HCT116 (cell line): ENCODE data around the gene CHRNA4. TPM values are rescaled to one million over a fixed set of nuclear protein-coding genes. Genes with fewer than 3 reads are reported as not detected.

Source experiments
- ATAC-seq: fragments of 200-7000 bp; cut with Tn5 transposase; 2 replicates; pipeline ENCODE4 v1.9.1; 2020; ENCODE audit warnings: mild to moderate bottlenecking, moderate library complexity
- BruUV-seq: library from RNA; stranded (reverse); fragments of 400-500 nt; replicated peaks from 2 replicates; lab custom pipeline; 2021; lab: Mats Ljungman, UMichigan
- CTCF ChIA-PET: fragments of 300-600 bp; sonication (Branson Sonifier 250); formaldehyde crosslinking; loops from one replicate; lab custom pipeline; 2021; ENCODE audit warnings: antibody characterized with exemption; lab: Charles Lee
- POLR2A ChIA-PET: fragments of 300-600, 350-600 bp; sonication (Branson Sonifier 250); formaldehyde crosslinking; loops from one replicate; lab custom pipeline; 2021; ENCODE audit warnings: antibody characterized with exemption; lab: Charles Lee
- RAD21 ChIA-PET, 2 experiments: fragments of 300-600 bp; sonication (Branson Sonifier 250); formaldehyde crosslinking; loops; one replicate each; lab custom pipeline; 2023; ENCODE audit warnings: low total read pairs in 2 of 2; ENCODE audit not compliant: uncharacterized antibody in 2 of 2, unreplicated experiment in 2 of 2, low non-redundant PET in 1 of 2; lab: Charles Lee
- DNase-seq: peaks from one replicate; pipeline ENCODE4 v3.0.0-alpha.2; 2010; ENCODE audit warnings: low read depth, low spot score
- H2AFZ ChIP-seq: fragments of 200-600 bp; shearing (Covaris generic), sonication (generic); 2 replicates; pipeline ENCODE4 v1.6.1; 2017; ENCODE audit warnings: low read depth, mixed run types, mixed read lengths, antibody characterized with exemption, low read length; ENCODE audit not compliant: poor library complexity, severe bottlenecking
- H3K27ac ChIP-seq: 2 replicates; pipeline ENCODE4 v1.5.1; 2012; ENCODE audit warnings: low read depth, low read length
- H3K27me3 ChIP-seq: fragments of 200-600 bp; sonication (generic); 2 replicates; pipeline ENCODE4 v1.6.1; 2016; ENCODE audit warnings: mixed run types, low read length, mixed read lengths; ENCODE audit not compliant: insufficient read depth
- H3K36me3 ChIP-seq, 2 experiments: fragments of 200-500 bp in 1 of 2; fragments of 200-600 bp in 1 of 2; sonication (Bioruptor generic) in 1 of 2; sonication (generic) in 1 of 2; 2 replicates each; pipeline versions ENCODE4 v1.5.1 to v1.6.1; 2014 to 2016; ENCODE audit warnings: low read length in 2 of 2, inconsistent platforms in 1 of 2, mixed read lengths in 1 of 2, mixed run types in 1 of 2; ENCODE audit not compliant: insufficient read depth in 2 of 2, control insufficient read depth in 1 of 2
- H3K4me1 ChIP-seq, 2 experiments: fragments of 200-600 bp in 1 of 2; sonication (generic) in 1 of 2; 2 replicates each; pipeline versions ENCODE4 v1.5.1 to v1.6.1; 2012 to 2017; ENCODE audit warnings: low read length in 2 of 2, inconsistent platforms in 1 of 2, mild to moderate bottlenecking in 1 of 2, mixed read lengths in 1 of 2, mixed run types in 1 of 2, moderate library complexity in 1 of 2; ENCODE audit not compliant: insufficient read depth in 2 of 2, control insufficient read depth in 1 of 2
- H3K4me2 ChIP-seq: fragments of 200-600 bp; sonication (generic); 2 replicates; pipeline ENCODE4 v1.6.1; 2017; ENCODE audit warnings: mixed run types, low read length, mixed read lengths
- H3K4me3 ChIP-seq, 2 experiments: fragments of 200-600 bp in 1 of 2; sonication (generic) in 1 of 2; replicated peaks in 1 of 2; 2 replicates each; pipeline ENCODE4 v1.5.1; 2011 to 2016; ENCODE audit warnings: low read length in 2 of 2, control low read depth in 1 of 2, low read depth in 1 of 2, mild to moderate bottlenecking in 1 of 2, mixed read lengths in 1 of 2, mixed run types in 1 of 2
- H3K79me2 ChIP-seq: fragments of 200-600 bp; sonication (generic); 2 replicates; pipeline ENCODE4 v1.6.1; 2017; ENCODE audit warnings: mild to moderate bottlenecking, mixed run types, low read length, moderate library complexity, mixed read lengths; ENCODE audit not compliant: insufficient read depth
- H3K9ac ChIP-seq: fragments of 200-600 bp; sonication (generic); 2 replicates; pipeline ENCODE4 v1.6.1; 2016; ENCODE audit warnings: low read length, mixed read lengths
- H3K9me2 ChIP-seq: fragments of 200-600 bp; sonication (generic), shearing (Covaris generic); 2 replicates; pipeline ENCODE4 v1.6.1; 2017; ENCODE audit warnings: mixed run types, mild to moderate bottlenecking, moderate library complexity; ENCODE audit not compliant: insufficient read depth
- H3K9me3 ChIP-seq, 2 experiments: fragments of 200-500 bp in 1 of 2; fragments of 200-600 bp in 1 of 2; sonication (Bioruptor generic) in 1 of 2; sonication (generic) in 1 of 2; 2 replicates each; pipeline ENCODE4 v1.6.1; 2014 to 2017; ENCODE audit warnings: low read length in 2 of 2, mixed read lengths in 2 of 2, inconsistent platforms in 1 of 2, low read depth in 1 of 2, mild to moderate bottlenecking in 1 of 2, mixed run types in 1 of 2, moderate library complexity in 1 of 2; ENCODE audit not compliant: control insufficient read depth in 1 of 2, insufficient read depth in 1 of 2
- H4K20me1 ChIP-seq: fragments of 200-600 bp; sonication (generic), shearing (Covaris generic); 2 replicates; pipeline ENCODE4 v1.6.1; 2017; ENCODE audit warnings: mixed run types, mild to moderate bottlenecking, moderate library complexity; ENCODE audit not compliant: insufficient read depth
- EZH2 ChIP-seq: fragments of 200-600 bp; sonication (generic); IDR thresholded peaks from 2 replicates; pipeline ENCODE4 v1.6.1; 2017; ENCODE audit warnings: antibody characterized with exemption, mixed run types
- JUND ChIP-seq: IDR thresholded peaks from 2 replicates; pipeline ENCODE4 v1.6.1; 2012
- TCF7L2 ChIP-seq: IDR thresholded peaks from 2 replicates; pipeline ENCODE4 v1.7.0; 2011; ENCODE audit warnings: borderline replicate concordance, inconsistent platforms; ENCODE audit not compliant: insufficient read depth, insufficient read length; ENCODE audit errors: extremely low read depth
- intact Hi-C: fragments of 100-400 bp; cut with micrococcal nuclease; formaldehyde crosslinking; loops from 2 replicates; pipeline ENCODE4 v1.10.0; 2022
- total RNA-seq: library from RNA; stranded (reverse); gene quantifications from one replicate; pipeline ENCODE4 v1.2.1, GENCODE V29; 2021; ENCODE audit not compliant: unreplicated experiment
- TF ChIP-seq, protein P1 (sequence below): IDR thresholded peaks from 2 replicates; pipeline ENCODE4 v1.6.1; 2012; ENCODE audit warnings: low read depth

The CHRNA4 gene
- total RNA-seq, 1 experiment from 2014 or later: not detected

DNA sequence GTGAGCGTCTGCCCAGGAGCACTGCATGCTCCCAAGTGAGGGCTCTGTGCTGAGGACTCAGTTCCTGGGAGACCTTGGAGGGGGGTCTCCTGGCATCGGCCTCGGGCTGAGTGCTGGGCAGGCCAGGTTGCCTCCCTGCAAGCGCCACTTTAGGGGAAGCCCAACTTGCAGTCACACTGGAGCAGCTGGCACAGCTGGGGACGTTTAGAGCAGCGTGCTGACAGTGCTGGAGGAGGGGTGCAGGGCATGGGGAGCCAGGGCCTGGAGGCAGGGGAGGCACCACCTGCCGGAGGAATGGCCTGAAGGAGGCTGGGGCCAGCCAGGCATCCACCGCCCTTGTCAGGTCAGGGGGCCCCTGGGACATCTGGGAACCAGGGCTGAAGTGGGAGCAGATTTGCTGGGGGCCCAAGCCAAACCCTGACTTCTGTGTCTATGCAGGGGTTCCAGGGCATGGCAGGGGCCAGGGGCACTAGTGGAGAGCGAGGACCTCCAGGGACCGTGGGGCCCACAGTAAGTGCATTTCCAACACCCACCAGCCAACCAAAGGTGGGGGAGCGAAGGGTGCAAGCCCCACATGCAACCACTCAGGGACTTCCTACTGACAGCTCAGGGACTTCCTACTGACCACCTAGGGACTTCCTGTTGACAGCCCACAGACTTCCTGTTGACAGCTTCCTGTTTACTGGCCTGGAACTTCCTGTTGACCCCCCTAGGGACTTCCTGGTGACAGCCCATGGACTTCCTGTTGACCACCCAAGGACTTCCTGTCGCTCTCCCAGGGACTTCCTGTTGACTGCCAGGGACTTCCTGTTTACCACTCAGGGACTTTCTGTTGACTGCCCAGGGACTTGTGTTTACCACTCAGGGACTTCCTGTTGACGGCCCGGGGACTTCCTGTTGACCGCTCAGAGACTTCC is 34.6 kb downstream of the CHRNA4 start:
- ChIA-PET RAD21 (no interaction called here), POLR2A (no interaction called here), CTCF (interaction anchor here (0.5 kb wide), 1 partner anchor 41 kb away, joined by 6 read pairs; no protein-coding TSS in a partner anchor)
- TF ChIP-seq EZH2 (no peak), TCF7L2 (no peak), JUND (no peak)
- TF ChIP-seq, protein P1, sequence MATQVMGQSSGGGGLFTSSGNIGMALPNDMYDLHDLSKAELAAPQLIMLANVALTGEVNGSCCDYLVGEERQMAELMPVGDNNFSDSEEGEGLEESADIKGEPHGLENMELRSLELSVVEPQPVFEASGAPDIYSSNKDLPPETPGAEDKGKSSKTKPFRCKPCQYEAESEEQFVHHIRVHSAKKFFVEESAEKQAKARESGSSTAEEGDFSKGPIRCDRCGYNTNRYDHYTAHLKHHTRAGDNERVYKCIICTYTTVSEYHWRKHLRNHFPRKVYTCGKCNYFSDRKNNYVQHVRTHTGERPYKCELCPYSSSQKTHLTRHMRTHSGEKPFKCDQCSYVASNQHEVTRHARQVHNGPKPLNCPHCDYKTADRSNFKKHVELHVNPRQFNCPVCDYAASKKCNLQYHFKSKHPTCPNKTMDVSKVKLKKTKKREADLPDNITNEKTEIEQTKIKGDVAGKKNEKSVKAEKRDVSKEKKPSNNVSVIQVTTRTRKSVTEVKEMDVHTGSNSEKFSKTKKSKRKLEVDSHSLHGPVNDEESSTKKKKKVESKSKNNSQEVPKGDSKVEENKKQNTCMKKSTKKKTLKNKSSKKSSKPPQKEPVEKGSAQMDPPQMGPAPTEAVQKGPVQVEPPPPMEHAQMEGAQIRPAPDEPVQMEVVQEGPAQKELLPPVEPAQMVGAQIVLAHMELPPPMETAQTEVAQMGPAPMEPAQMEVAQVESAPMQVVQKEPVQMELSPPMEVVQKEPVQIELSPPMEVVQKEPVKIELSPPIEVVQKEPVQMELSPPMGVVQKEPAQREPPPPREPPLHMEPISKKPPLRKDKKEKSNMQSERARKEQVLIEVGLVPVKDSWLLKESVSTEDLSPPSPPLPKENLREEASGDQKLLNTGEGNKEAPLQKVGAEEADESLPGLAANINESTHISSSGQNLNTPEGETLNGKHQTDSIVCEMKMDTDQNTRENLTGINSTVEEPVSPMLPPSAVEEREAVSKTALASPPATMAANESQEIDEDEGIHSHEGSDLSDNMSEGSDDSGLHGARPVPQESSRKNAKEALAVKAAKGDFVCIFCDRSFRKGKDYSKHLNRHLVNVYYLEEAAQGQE: no peak
- Histone ChIP-seq H3K9me3 (no peaks in the 10 kb centered on the region), H3K79me2 (no peaks in the 10 kb centered on the region), H2AFZ (no peak overlapping the region), H3K27me3 (no peaks in the 10 kb centered on the region), H3K9ac (no peak overlapping the region), H4K20me1 (no peaks in the 10 kb centered on the region), H3K4me3 (no peak overlapping the region), H3K4me1 (peaks cover 0 to 8% of the 10 kb centered on the region in 2 experiments; a peak in 2 of 4 replicates), H3K9me2 (no peaks in the 10 kb centered on the region), H3K27ac (peak overlapping the region; percentile 57; the same call in 1 of the 2 replicates), H3K36me3 (no peaks in the 10 kb centered on the region), H3K4me2 (peak overlapping the region; percentile 28; the same call in 1 of the 2 replicates)
- intact Hi-C loops: no loop called here
- ATAC-seq (peak; percentile 75), DNase-seq (no peak)
- no TSS peak for BruUV-seq
